ENCODE results near the gene CROCC. TPM values are rescaled to one million over a fixed set of nuclear protein-coding genes. Genes with fewer than 3 reads are reported as not detected.

The CROCC gene
- total and polyA plus RNA-seq, 9 of the 15 experiments (the other 6 are each of a cell fraction or from before 2014, with no cell fraction given) = 0.17 to 15.4 (median 7.6) TPM

- TF ChIP-seq SPI1 (IDR thresholded peaks at IDR 0.05; ENCODE audit: borderline replicate concordance, low read depth, low read length) = peak; percentile 75; the same call in 1 of the 2 replicates
- TF ChIP-seq, protein P1, sequence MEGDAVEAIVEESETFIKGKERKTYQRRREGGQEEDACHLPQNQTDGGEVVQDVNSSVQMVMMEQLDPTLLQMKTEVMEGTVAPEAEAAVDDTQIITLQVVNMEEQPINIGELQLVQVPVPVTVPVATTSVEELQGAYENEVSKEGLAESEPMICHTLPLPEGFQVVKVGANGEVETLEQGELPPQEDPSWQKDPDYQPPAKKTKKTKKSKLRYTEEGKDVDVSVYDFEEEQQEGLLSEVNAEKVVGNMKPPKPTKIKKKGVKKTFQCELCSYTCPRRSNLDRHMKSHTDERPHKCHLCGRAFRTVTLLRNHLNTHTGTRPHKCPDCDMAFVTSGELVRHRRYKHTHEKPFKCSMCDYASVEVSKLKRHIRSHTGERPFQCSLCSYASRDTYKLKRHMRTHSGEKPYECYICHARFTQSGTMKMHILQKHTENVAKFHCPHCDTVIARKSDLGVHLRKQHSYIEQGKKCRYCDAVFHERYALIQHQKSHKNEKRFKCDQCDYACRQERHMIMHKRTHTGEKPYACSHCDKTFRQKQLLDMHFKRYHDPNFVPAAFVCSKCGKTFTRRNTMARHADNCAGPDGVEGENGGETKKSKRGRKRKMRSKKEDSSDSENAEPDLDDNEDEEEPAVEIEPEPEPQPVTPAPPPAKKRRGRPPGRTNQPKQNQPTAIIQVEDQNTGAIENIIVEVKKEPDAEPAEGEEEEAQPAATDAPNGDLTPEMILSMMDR (IDR thresholded peaks at IDR 0.05 in 2 of 3, conservative IDR thresholded peaks at IDR 0.05 in 1 of 3; ENCODE audit: insufficient read depth in 2 of 3, low read depth in 1 of 3, low read length in 3 of 3) = 0 out of 6 replicates have a peak, but pooled peaks of 1 of the 3 experiments have one; percentile 19
- no peak for TF ChIP-seq SIN3B (IDR thresholded peaks at IDR 0.05; ENCODE audit: low read depth)
- TF ChIP-seq HDAC2 (IDR thresholded peaks at IDR 0.05) = peak; percentile 97
- peak; percentile 48 for TF ChIP-seq PHF20 (IDR thresholded peaks at IDR 0.05; ENCODE audit: partially characterized antibody)
- no peak for TF ChIP-seq ZNF407 (IDR thresholded peaks at IDR 0.05; ENCODE audit: low read depth)
- 0 out of 2 replicates have a peak, but pooled peaks have one; percentile 41 for TF ChIP-seq ZNF121 (CRISPR knock-in tag; conservative IDR thresholded peaks at IDR 0.05)
- no peak for TF ChIP-seq CREB5 (CRISPR knock-in tag; IDR thresholded peaks at IDR 0.05)
- peak; percentile 94 for TF ChIP-seq CBX1 (IDR thresholded peaks at IDR 0.05; ENCODE audit: low read depth)
- TF ChIP-seq, protein P2, sequence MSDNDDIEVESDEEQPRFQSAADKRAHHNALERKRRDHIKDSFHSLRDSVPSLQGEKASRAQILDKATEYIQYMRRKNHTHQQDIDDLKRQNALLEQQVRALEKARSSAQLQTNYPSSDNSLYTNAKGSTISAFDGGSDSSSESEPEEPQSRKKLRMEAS (CRISPR knock-in tag; IDR thresholded peaks at IDR 0.05) = peak; percentile 53; the same call in 1 of the 2 replicates
- TF ChIP-seq RCOR1 (IDR thresholded peaks at IDR 0.05; ENCODE audit: borderline replicate concordance in 1 of 2, low read depth in 2 of 2, low read length in 2 of 2) = peak; percentile 57 to 90; a peak in 3 of 4 replicates
Measured at GRCh38 chr1:16922885-16923431, 1.2 kb downstream of the CROCC start (continued).
